K562 (cell line): Measurements from ENCODE around the gene AKT1S1. TPM values are rescaled to one million over a fixed set of nuclear protein-coding genes. Genes with fewer than 3 reads are reported as not detected.

Source experiments
- ARID1B ChIP-seq: fragments of 450-650 bp; IDR thresholded peaks from 2 replicates; pipeline ENCODE4 v1.6.1; 2016; ENCODE audit warnings: antibody characterized with exemption, mild to moderate bottlenecking, inconsistent platforms
- CBFA2T2 ChIP-seq: fragments of 450-650 bp; conservative IDR thresholded peaks from 2 replicates; pipeline ENCODE4 v1.6.1; 2017; ENCODE audit warnings: mild to moderate bottlenecking
- CBX5 ChIP-seq: IDR thresholded peaks from 2 replicates; pipeline ENCODE4 v1.6.1; 2014; ENCODE audit warnings: low read depth, borderline replicate concordance
- CGGBP1 ChIP-seq: fragments of 250-450 bp; sonication (Bioruptor Pico); IDR thresholded peaks from 2 replicates; pipeline ENCODE4 v1.9.0; 2021; ENCODE audit warnings: mild to moderate bottlenecking
- CHAMP1 ChIP-seq: fragments of 450-650 bp; IDR thresholded peaks from 2 replicates; pipeline ENCODE4 v1.6.1; 2016; ENCODE audit warnings: mild to moderate bottlenecking
- CREM ChIP-seq: IDR thresholded peaks from 2 replicates; pipeline ENCODE4 v1.6.1; 2014; ENCODE audit warnings: antibody characterized with exemption, low read depth
- DLX4 ChIP-seq: fragments of 250-450 bp; sonication (Bioruptor Pico); IDR thresholded peaks from 2 replicates; pipeline ENCODE4 v1.6.1; 2021; ENCODE audit warnings: mild to moderate bottlenecking
- ELF4 ChIP-seq: fragments of 450-650 bp; formaldehyde crosslinking; IDR thresholded peaks from 2 replicates; pipeline ENCODE4 v1.4.0; 2022; ENCODE audit warnings: missing genetic modification characterization
- ERF ChIP-seq: fragments of 450-650 bp; formaldehyde crosslinking; IDR thresholded peaks from 2 replicates; pipeline ENCODE4 v1.4.0; 2020; ENCODE audit warnings: mild to moderate bottlenecking, mixed read lengths
- GTF3C2 ChIP-seq: IDR thresholded peaks from 3 replicates; pipeline ENCODE4 v1.6.1; 2011; ENCODE audit warnings: borderline replicate concordance, mild to moderate bottlenecking, moderate library complexity; ENCODE audit not compliant: insufficient read length; ENCODE audit errors: extremely low read depth
- KLF10 ChIP-seq: fragments of 250-450 bp; sonication (Bioruptor Pico); IDR thresholded peaks from 2 replicates; pipeline ENCODE4 v1.6.1; 2021; ENCODE audit warnings: matching md5 sums
- MXD1 ChIP-seq: fragments of 250-450 bp; sonication (Bioruptor Pico); IDR thresholded peaks from 2 replicates; pipeline ENCODE4 v1.8.0; 2021; ENCODE audit warnings: borderline replicate concordance, mild to moderate bottlenecking, moderate library complexity; ENCODE audit not compliant: poor library complexity, severe bottlenecking
- NFIC ChIP-seq: fragments of 450-650 bp; IDR thresholded peaks from 2 replicates; pipeline ENCODE4 v1.6.1; 2017; ENCODE audit warnings: mild to moderate bottlenecking, inconsistent platforms
- NFRKB ChIP-seq: fragments of 450-650 bp; IDR thresholded peaks from 2 replicates; pipeline ENCODE4 v1.6.1; 2016; ENCODE audit warnings: low read depth
- NR2F6 ChIP-seq: fragments of 450-650 bp; formaldehyde crosslinking; IDR thresholded peaks from 2 replicates; pipeline ENCODE4 v1.4.0; 2020; ENCODE audit warnings: mild to moderate bottlenecking
- RAD51 ChIP-seq: fragments of 450-650 bp; IDR thresholded peaks from 2 replicates; pipeline ENCODE4 v1.7.1; 2016; ENCODE audit warnings: low read depth, mild to moderate bottlenecking, borderline replicate concordance
- RBFOX2 ChIP-seq: fragments of 200-400 bp; formaldehyde crosslinking; IDR thresholded peaks from 2 replicates; pipeline ENCODE4 v1.6.1; 2017; ENCODE audit warnings: low read depth, mild to moderate bottlenecking, low read length, moderate library complexity
- RFX1 ChIP-seq: fragments of 450-650 bp; IDR thresholded peaks from 2 replicates; pipeline ENCODE4 v1.6.1; 2016; ENCODE audit warnings: mild to moderate bottlenecking, moderate library complexity
- RFX5 ChIP-seq: IDR thresholded peaks from 2 replicates; pipeline ENCODE4 v1.6.1; 2011; ENCODE audit warnings: low read depth, mild to moderate bottlenecking, improper control_type of control experiment, low read length
- SAFB2 ChIP-seq: fragments of 200-400 bp; formaldehyde crosslinking; IDR thresholded peaks from 2 replicates; pipeline ENCODE4 v1.6.1; 2018; ENCODE audit warnings: borderline replicate concordance, low read length, low read depth, moderate library complexity; ENCODE audit not compliant: severe bottlenecking
- SNRNP70 ChIP-seq: fragments of 200-400 bp; formaldehyde crosslinking; optimal IDR thresholded peaks from 2 replicates; pipeline ENCODE3; 2017; ENCODE audit warnings: low read depth, low read length
- ZEB2 ChIP-seq: fragments of 450-650 bp; IDR thresholded peaks from 2 replicates; pipeline ENCODE4 v1.6.1; 2016
- ZKSCAN1 ChIP-seq: fragments of 150-350 bp; IDR thresholded peaks from 2 replicates; pipeline ENCODE4 v1.6.1; 2016; ENCODE audit warnings: low read depth, low read length
- polyA plus RNA-seq, 8 experiments: library from polyadenylated mRNA; depleted of rRNA in 4 of 8; stranded (reverse) in 5 of 8; unstranded in 3 of 8; fragments of >200 nt; fragmentation: Nextera tagmentation in 2 of 8; fragmentation: Illumina TruSeq in 1 of 8; extraction: Ambion mirVana in 2 of 8; extraction: Trizol in 1 of 8; gene quantifications; 2 replicates each; pipeline versions ENCODE4 v1.2.1 to v1.2.3, GENCODE V29; 2011 to 2014; ENCODE audit warnings: inconsistent platforms in 1 of 8, missing spikeins in 1 of 8
- total RNA-seq, 7 experiments: library from RNA; depleted of rRNA in 6 of 7; stranded (reverse); fragments of >200 nt in 6 of 7; fragmentation: Illumina TruSeq in 2 of 7; extraction: Trizol in 2 of 7; gene quantifications; 2 replicates each; pipeline versions ENCODE4 v1.2.1 to v1.2.3, GENCODE V29; 2011 to 2021; ENCODE audit warnings: low replicate concordance in 1 of 7

AKT1S1 gene
- total and polyA plus RNA-seq, 9 of the 15 experiments (the other 6 are each of a cell fraction or from before 2014, with no cell fraction given) = 1.2 to 50.3 (median 17.1) TPM

GRCh38 chr19:49847731-49848696 is 29.1 kb downstream of the AKT1S1 start (continued):
- TF ChIP-seq SNRNP70 (no peak), MXD1 (CRISPR knock-in tag) (no peak), ZKSCAN1 (no peak), CGGBP1 (CRISPR knock-in tag) (no peak), ERF (CRISPR knock-in tag) (no peak), RFX1 (no peak), KLF10 (no peak), ZEB2 (no peak), RFX5 (no peak), GTF3C2 (no peak), NR2F6 (CRISPR knock-in tag) (no peak), SAFB2 (no peak), NFRKB (no peak), ELF4 (no peak), DLX4 (CRISPR knock-in tag) (no peak), RBFOX2 (no peak), CBX5 (no peak), CBFA2T2 (peak; percentile 64), NFIC (no peak), CHAMP1 (no peak), ARID1B (peak; percentile 70), RAD51 (peak; percentile 91), CREM (no peak)
